Globus pallidus (tissue), 1 donor: Measurements from ENCODE around the gene ETFA.

Source experiments
- DNase-seq: peaks from one replicate; pipeline ENCODE4 v3.0.0-alpha.2; 2015; ENCODE audit warnings: low spot score

Gene ETFA

GRCh38 chr15:76173317-76173834 is 137.9 kb downstream of the ETFA start:
- no peak for DNase-seq

- DNase-seq = no peak
These were observed 138.5 kb downstream of the ETFA start for GRCh38 chr15:76172782-76173181.

GRCh38 chr15:76169911-76170800 is 141.1 kb downstream of the ETFA start:
- no peak for DNase-seq

- no peak for DNase-seq
These were observed 142.3 kb downstream of the ETFA start for GRCh38 chr15:76169018-76169417.

GRCh38 chr15:76168237-76168984 is 142.9 kb downstream of the ETFA start:
- DNase-seq = no peak

GRCh38 chr15:76165951-76166350 is 145.3 kb downstream of the ETFA start:
- no peak for DNase-seq
